ENCODE data around the gene GPR137C. TPM values are rescaled to one million over a fixed set of nuclear protein-coding genes. Genes with fewer than 3 reads are reported as not detected.

Gene GPR137C, protein sequence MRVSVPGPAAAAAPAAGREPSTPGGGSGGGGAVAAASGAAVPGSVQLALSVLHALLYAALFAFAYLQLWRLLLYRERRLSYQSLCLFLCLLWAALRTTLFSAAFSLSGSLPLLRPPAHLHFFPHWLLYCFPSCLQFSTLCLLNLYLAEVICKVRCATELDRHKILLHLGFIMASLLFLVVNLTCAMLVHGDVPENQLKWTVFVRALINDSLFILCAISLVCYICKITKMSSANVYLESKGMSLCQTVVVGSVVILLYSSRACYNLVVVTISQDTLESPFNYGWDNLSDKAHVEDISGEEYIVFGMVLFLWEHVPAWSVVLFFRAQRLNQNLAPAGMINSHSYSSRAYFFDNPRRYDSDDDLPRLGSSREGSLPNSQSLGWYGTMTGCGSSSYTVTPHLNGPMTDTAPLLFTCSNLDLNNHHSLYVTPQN
- total RNA-seq (1.4 and 1.7 TPM in 2 replicates), polyA plus RNA-seq (1.1 and 2.7 TPM in 2 replicates)

DNA sequence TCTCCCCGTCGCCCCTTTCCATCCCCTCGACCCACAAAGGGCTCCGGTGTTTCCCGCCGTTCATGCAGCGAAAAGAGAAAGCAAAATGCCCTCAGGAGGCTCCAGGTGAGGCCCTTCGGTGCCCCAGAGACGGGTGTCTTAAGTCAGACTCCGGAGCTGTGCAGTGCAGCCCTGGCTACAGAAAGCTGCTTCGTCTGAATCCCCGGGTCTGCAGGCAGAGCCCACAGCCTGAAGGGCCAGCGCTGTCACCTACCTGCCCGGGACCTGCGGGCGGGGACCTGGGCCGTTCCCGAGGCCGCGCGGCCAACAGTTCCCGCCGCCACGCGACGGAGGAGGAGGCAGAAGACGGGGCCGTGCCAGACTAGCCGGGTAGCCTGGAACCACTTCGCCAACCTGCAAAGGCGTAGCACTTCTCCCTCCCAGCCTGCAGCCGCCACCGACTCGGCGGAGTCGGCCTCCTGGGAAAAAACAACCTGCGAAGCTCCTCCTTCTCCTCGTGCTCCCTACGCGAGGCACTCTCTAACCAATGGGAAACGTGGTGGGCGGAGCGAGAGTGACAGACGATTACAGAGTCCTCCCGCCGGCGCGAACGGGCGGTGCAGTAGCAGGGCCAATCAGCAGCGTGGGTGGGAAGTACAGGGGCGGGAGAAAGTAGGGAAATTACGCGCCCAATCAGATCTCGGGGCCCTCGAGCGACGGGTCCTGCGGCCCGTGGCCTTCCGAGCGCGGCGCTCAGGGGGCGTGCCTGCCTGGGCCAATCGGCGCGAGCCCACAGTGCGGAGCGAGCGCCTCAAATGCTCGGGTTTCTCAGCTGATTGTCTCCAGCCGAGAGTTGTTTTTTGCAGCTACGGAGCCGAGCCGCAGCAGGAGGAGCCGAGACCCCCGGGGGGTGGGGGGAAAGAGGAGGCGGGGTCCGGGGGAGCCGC, at the start of gene GPR137C, which contains the start of gene TXNDC16:
Gene GPR137C (plus strand): TSS at position 774 of the 926 bp plus-strand sequence. CDS start 312 bp downstream, outside the sequence.
Gene TXNDC16 (minus strand): TSS at position 443 of the 926 bp plus-strand sequence. CDS start 8,948 bp downstream, outside the sequence.
- no peaks in the 10 kb centered on the region for H3K36me3 ChIP-seq
- peak; percentile 100 for DNase-seq (ENCODE audit: low read depth in 1 of 2, low spot score in 1 of 2)
- no peaks in the 10 kb centered on the region for H3K4me1 ChIP-seq (ENCODE audit: low read depth)
- no peaks in the 10 kb centered on the region for H3K9me3 ChIP-seq (ENCODE audit: low read depth)
- H3K4me3 ChIP-seq = peak within 1 kb of the TSS; percentile 63
- TF ChIP-seq, protein P1, sequence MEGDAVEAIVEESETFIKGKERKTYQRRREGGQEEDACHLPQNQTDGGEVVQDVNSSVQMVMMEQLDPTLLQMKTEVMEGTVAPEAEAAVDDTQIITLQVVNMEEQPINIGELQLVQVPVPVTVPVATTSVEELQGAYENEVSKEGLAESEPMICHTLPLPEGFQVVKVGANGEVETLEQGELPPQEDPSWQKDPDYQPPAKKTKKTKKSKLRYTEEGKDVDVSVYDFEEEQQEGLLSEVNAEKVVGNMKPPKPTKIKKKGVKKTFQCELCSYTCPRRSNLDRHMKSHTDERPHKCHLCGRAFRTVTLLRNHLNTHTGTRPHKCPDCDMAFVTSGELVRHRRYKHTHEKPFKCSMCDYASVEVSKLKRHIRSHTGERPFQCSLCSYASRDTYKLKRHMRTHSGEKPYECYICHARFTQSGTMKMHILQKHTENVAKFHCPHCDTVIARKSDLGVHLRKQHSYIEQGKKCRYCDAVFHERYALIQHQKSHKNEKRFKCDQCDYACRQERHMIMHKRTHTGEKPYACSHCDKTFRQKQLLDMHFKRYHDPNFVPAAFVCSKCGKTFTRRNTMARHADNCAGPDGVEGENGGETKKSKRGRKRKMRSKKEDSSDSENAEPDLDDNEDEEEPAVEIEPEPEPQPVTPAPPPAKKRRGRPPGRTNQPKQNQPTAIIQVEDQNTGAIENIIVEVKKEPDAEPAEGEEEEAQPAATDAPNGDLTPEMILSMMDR (IDR thresholded peaks at IDR 0.05; ENCODE audit: low read depth, low read length) = no peak
- peak within 1 kb of the TSS; percentile 94 for H3K27ac ChIP-seq
- H3K27me3 ChIP-seq = no peaks in the 10 kb centered on the region

DNA sequence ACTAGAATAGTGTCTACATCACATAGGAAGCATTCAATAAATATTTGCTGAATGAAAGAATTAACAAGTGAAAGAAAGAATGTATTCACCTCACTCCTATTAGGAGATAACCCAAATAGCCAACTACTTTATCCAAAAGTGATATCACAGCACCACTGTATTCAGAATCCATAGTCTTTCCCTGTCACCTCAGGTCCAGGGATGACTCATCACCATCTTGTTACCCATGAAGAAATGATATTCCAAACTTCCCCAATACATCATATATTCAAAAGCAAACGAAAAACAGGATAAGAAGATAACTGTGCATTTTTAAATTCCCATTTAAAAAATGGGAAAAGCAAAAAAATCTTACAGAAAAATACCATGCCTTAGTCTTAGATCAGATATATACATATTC, 39.4 kb upstream of the GPR137C start:
- Histone ChIP-seq H3K4me3 (no peak overlapping the region), H3K36me3 (no peaks in the 10 kb centered on the region), H3K4me1 (ENCODE audit: low read depth) (no peaks in the 10 kb centered on the region), H3K9me3 (ENCODE audit: low read depth) (no peaks in the 10 kb centered on the region), H3K27me3 (no peaks in the 10 kb centered on the region), H3K27ac (no peak overlapping the region)
- DNase-seq (ENCODE audit: low read depth in 1 of 2, low spot score in 1 of 2) = no peak
- TF ChIP-seq, protein P1 (IDR thresholded peaks at IDR 0.05; ENCODE audit: low read depth, low read length) = no peak

DNA sequence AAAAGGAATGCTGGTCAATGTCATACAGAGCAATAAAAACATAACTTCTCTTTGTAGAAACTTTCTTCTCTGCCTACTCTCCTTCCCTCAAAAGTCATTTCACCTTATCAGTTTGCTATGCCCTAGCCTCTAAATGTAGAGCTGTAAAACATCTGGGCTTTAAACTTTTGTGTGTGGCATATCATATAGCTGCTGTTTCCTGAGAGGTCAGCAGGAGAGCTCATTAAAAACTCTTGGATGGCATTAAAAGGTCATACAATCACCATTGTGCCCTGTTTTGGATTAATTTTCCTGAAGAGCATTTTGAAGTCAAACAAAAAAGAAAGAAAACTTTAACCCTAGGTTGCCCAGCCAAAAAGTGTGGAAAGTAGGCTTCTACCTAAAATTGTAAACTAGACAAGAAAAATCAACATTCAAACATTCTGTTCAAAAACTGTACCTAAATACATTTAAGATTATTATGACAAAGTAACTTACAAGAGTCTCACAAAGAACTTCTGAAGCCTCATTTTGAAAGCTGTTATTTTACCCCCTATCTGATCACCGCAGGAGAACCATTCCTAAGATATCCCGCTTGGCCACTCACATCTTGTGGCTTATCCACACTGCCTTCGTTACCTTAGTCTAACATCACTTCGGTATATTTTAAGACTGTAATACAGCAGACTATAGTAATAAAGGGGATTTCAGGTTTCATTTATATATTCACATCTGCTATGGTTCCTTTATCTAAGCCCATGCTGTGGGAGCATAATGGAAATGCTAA, 38.4 kb upstream of the GPR137C start:
- DNase-seq (ENCODE audit: low read depth in 1 of 2, low spot score in 1 of 2) = no peak
- H3K9me3 ChIP-seq (ENCODE audit: low read depth) = no peaks in the 10 kb centered on the region

DNA sequence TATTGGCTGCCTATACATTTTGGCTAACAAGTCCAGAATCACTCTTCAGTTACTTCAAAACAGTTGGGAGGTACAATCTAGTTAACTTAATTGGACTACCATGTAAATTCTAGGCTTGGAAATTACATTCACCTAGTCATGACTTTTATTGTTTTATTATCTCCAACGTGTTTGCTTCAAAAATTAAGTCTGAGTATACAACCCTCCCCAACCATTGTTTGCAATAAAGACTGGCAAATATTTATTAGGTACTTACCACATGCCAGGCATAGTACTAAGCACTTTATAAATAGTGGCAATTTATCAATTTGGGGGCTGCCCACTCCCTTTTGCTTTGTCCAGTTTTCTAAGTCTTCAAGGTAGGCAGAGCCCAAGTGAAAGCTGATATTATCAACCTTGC, 30.6 kb upstream of the GPR137C start:
- Histone ChIP-seq H3K9me3 (ENCODE audit: low read depth) (no peaks in the 10 kb centered on the region), H3K36me3 (no peaks in the 10 kb centered on the region), H3K27me3 (no peaks in the 10 kb centered on the region), H3K4me3 (no peak overlapping the region), H3K27ac (no peak overlapping the region), H3K4me1 (ENCODE audit: low read depth) (no peaks in the 10 kb centered on the region)
- TF ChIP-seq, protein P1 (IDR thresholded peaks at IDR 0.05; ENCODE audit: low read depth, low read length) = no peak
- DNase-seq (ENCODE audit: low read depth in 1 of 2, low spot score in 1 of 2) = no peak

More for the DNA sequence above, 38.4 kb upstream of the GPR137C start:
- H3K4me3 ChIP-seq = no peak overlapping the region
- H3K27me3 ChIP-seq = no peaks in the 10 kb centered on the region
- no peaks in the 10 kb centered on the region for H3K4me1 ChIP-seq (ENCODE audit: low read depth)
- no peaks in the 10 kb centered on the region for H3K36me3 ChIP-seq
- TF ChIP-seq, protein P1 (IDR thresholded peaks at IDR 0.05; ENCODE audit: low read depth, low read length) = no peak
- no peak overlapping the region for H3K27ac ChIP-seq
